HG02623 (cell line): Measurements from ENCODE around the gene TMEM217.

Experiments
- ATAC-seq: cut with Tn5 transposase; IDR thresholded peaks from one replicate; pipeline ENCODE4 v1.9.1; 2021; ENCODE audit warnings: moderate library complexity; ENCODE audit not compliant: unreplicated experiment

The TMEM217 gene

DNA sequence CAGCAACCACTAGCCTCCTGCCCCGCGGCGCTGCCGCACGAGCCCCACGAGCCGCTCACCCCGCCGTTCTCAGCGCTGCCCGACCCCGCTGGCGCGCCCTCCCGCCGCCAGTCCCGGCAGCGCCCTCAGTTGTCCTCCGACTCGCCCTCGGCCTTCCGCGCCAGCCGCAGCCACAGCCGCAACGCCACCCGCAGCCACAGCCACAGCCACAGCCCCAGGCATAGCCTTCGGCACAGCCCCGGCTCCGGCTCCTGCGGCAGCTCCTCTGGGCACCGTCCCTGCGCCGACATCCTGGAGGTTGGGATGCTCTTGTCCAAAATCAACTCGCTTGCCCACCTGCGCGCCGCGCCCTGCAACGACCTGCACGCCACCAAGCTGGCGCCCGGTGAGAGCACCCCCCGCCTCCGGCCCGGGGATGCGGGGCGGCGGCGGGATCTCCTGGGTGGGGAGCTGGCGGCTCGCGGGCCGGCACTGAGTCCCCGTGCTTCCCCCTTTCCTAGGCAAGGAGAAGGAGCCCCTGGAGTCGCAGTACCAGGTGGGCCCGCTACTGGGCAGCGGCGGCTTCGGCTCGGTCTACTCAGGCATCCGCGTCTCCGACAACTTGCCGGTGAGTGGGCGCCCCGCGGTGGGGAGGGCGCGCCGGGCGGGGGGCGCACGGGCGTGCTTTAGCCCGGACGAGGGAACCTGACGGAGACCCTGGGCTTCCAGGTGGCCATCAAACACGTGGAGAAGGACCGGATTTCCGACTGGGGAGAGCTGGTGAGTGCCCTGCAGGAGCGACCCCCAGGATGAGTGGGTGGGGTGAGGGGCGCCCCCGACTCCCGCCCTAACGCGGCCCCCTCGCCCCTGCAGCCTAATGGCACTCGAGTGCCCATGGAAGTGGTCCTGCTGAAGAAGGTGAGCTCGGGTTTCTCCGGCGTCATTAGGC, 87.4 kb downstream of the TMEM217 start:
- ATAC-seq: peak; percentile 27

DNA sequence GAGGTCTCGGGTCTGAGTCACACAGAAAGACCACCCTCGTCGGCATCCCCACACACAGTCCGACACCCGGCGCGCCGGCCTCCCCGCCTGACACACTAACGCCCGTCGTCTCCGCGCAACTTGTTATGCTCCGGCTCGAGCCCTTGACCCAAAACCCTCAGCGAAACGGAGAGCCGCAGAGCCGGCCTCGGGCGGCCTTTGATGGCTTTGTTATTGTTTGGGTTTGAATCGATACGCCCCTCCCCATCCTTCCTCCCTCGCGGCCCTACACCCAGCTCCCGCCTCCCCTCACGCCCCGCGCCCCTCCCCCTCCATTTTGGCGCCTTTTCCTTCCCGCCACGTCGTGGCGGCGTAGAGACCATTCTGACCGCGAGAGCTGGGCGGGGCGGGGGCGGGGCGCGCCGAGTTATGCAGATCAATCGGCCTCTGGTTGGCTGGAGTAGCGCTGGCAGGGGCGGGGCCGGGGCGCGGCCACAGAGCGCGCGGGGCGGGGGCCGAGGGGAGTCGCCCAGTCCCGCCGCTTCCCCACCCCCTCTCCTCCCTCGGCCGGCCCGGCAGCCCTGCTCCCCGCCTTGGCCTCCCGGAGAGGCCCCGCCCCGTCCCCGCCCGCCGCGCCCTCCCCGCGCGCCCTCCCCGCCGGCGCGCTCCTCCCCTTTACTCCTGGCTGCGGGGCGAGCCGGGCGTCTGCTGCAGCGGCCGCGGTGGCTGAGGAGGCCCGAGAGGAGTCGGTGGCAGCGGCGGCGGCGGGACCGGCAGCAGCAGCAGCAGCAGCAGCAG, 88.3 kb downstream of the TMEM217 start, which contains the start of gene PIM1:
PIM1 (plus strand) TSS at position 657 of the 777 bp plus-strand sequence. CDS start 424 bp downstream, outside the sequence.
- peak; percentile 72 for ATAC-seq

DNA sequence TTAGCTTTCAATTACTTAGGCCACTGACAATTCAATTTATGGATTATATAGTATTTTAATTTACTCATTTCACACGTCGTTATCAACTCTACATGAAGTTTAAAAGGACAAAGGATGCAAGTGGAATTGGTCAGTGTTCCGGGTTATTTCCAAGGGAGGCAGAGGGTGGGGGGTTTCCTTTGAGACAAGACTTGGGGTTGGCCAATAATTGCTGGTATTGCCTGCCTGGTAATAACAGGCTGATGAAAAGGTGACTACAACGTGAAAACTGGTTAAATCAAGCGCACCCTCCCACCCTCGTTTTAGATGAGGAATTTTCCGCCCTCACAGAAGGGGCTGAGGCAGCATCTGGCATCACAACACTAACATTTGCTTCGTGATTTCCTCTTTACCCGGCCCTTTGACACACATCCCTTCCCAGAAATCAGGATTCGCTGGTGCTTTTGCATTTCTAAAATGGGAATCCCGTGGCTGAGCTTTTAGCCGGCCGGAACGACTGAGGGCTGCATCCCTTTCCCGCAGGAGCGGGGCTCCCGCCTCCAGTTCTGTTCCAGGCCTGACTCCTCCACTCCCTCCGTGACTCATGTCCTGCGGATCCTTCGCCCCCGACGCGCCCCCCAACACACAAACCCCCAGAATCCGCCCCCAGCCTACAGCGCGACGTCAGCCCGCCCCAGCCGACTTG, 89.0 kb downstream of the TMEM217 start:
- ATAC-seq: no peak

DNA sequence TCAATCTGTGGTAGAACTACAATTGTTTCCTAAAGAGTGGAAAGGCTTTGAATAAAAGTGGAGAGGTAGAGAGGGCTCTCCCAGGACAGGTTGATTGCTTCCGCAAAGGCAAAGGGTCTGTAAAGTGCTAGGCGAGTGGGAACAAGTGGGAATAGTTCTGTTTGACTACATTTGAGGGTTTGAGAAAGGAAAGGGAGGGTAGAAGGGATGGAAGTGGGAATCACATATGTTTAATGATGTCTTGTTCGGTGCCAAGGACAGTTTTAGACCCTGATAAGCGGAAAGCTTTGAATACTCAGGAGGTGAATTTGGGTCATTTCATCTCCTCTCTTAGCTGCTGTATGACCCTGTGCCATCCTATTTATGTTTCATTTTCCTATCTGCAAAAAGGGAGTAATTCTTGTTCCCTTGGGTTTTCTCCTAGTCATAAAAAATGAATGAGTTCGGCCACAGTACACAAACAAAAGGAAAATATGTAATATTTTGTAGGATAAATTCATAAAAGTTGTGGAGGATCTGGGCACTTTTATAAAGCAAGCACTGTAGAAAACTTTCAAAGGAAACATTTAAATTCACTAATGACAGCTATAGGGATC, 89.7 kb downstream of the TMEM217 start:
- ATAC-seq: no peak

DNA sequence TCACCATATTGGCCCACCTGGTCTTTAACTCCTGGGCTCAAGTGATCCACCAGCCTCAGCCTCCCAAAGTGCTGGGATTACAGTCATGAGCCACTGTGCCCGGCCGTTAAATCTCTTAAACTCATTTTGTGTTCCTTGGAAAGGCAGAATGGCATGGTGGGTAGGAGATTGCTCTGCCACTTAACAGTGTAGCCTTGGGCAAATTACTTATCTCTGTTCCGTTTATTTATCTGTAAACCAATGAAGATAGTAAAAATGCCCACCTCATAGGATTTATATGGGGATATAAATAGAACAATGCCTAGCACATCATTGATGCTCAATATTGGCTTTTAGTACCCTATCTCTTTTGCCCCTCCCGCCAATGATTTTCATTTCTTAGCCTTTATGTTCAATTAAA, 95.2 kb downstream of the TMEM217 start:
- ATAC-seq: no peak
